Activated T-cell treated with anti-CD3 and anti-CD28 coated beads, Interleukin-2, amount 50 U/mL, for 1 hour (primary cell): ENCODE data around the gene OPALIN.
"Not testable (repeated sequence)": the region's sequence is repeated elsewhere in the genome, so short reads cannot be mapped to it uniquely, and the experiment has no call there.

Source experiments
- DNase-seq: peaks from one replicate; pipeline ENCODE4 v3.0.0-alpha.2; 2020

OPALIN gene

GRCh38 chr10:96334616-96335526, 23.9 kb downstream of the OPALIN start:
- no peak for DNase-seq

- no peak for DNase-seq
These were observed 25.7 kb downstream of the OPALIN start for GRCh38 chr10:96333101-96333500.

- no peak for DNase-seq
These were observed 31.3 kb downstream of the OPALIN start for GRCh38 chr10:96327462-96327861.

- DNase-seq = no peak
These were observed 33.0 kb downstream of the OPALIN start for GRCh38 chr10:96325719-96326373.

GRCh38 chr10:96324447-96324846, 34.4 kb downstream of the OPALIN start:
- DNase-seq = no peak

GRCh38 chr10:96322275-96322674, 36.5 kb downstream of the OPALIN start:
- DNase-seq = no peak

GRCh38 chr10:96321822-96322221, 37.0 kb downstream of the OPALIN start:
- DNase-seq = no peak

- no peak for DNase-seq
These were observed 38.9 kb downstream of the OPALIN start for GRCh38 chr10:96319754-96320474.

- no peak for DNase-seq
These were observed 41.6 kb downstream of the OPALIN start for GRCh38 chr10:96317067-96317833.

- DNase-seq = no peak
These were observed 45.5 kb downstream of the OPALIN start for GRCh38 chr10:96313344-96313743.

GRCh38 chr10:96311180-96311715, 47.6 kb downstream of the OPALIN start:
- DNase-seq = no peak

GRCh38 chr10:96310321-96310669, 48.5 kb downstream of the OPALIN start:
- no peak for DNase-seq

GRCh38 chr10:96309628-96310320, 49.0 kb downstream of the OPALIN start:
- DNase-seq = no peak

- not testable (repeated sequence) for DNase-seq
These were observed 49.9 kb downstream of the OPALIN start for GRCh38 chr10:96308854-96309253.

- peak; percentile 21 for DNase-seq
These were observed 52.3 kb downstream of the OPALIN start for GRCh38 chr10:96306516-96306915.

- DNase-seq = no peak
These were observed 53.8 kb downstream of the OPALIN start for GRCh38 chr10:96305019-96305418.

- no peak for DNase-seq
These were observed 54.6 kb downstream of the OPALIN start, which contains the start of gene DNTT for GRCh38 chr10:96304230-96304629. Gene DNTT, plus strand, starts transcription at chr10:96304434. Its CDS starts 64 bp downstream, at chr10:96304498.

GRCh38 chr10:96301616-96302015, 57.2 kb downstream of the OPALIN start:
- no peak for DNase-seq

- no peak for DNase-seq
These were observed 59.4 kb downstream of the OPALIN start for GRCh38 chr10:96299383-96299782.

GRCh38 chr10:96298362-96298761, 60.4 kb downstream of the OPALIN start:
- no peak for DNase-seq

- DNase-seq = no peak
These were observed 61.3 kb downstream of the OPALIN start for GRCh38 chr10:96297486-96297885.

- DNase-seq = no peak
These were observed 63.3 kb downstream of the OPALIN start for GRCh38 chr10:96295475-96295874.
